ENCODE measurements around the gene FBXO33. TPM values are rescaled to one million over a fixed set of nuclear protein-coding genes. Genes with fewer than 3 reads are reported as not detected.

Gene FBXO33
- total and polyA plus RNA-seq, 8 donors: 3.4 to 30.1 (median 6.9) TPM

- peaks cover 0 to 3% (median 0%) of the 10 kb centered on the region in 4 donors for H3K9me3 ChIP-seq
- intact Hi-C loops (cut with DNase I; ENCODE audit: low total_unique reads): no loop called here
- TF ChIP-seq POLR2A (IDR thresholded peaks at IDR 0.05): no peak
- TF ChIP-seq EP300 (IDR thresholded peaks at IDR 0.05): no peak
- TF ChIP-seq, protein P1, sequence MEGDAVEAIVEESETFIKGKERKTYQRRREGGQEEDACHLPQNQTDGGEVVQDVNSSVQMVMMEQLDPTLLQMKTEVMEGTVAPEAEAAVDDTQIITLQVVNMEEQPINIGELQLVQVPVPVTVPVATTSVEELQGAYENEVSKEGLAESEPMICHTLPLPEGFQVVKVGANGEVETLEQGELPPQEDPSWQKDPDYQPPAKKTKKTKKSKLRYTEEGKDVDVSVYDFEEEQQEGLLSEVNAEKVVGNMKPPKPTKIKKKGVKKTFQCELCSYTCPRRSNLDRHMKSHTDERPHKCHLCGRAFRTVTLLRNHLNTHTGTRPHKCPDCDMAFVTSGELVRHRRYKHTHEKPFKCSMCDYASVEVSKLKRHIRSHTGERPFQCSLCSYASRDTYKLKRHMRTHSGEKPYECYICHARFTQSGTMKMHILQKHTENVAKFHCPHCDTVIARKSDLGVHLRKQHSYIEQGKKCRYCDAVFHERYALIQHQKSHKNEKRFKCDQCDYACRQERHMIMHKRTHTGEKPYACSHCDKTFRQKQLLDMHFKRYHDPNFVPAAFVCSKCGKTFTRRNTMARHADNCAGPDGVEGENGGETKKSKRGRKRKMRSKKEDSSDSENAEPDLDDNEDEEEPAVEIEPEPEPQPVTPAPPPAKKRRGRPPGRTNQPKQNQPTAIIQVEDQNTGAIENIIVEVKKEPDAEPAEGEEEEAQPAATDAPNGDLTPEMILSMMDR (IDR thresholded peaks at IDR 0.05): no peak
- no peak for TF ChIP-seq POLR2AphosphoS5 (IDR thresholded peaks at IDR 0.05)
- no peak for DNase-seq
- H3K36me3 ChIP-seq: peaks cover 0 to 4% (median 0%) of the 10 kb centered on the region in 4 donors
- peaks cover 0 to 50% (median 22%) of the 10 kb centered on the region in 4 donors for H3K4me1 ChIP-seq
- H3K27ac ChIP-seq: no peak overlapping the region
- no peak overlapping the region for H3K4me3 ChIP-seq
- H3K27me3 ChIP-seq: no peaks in the 10 kb centered on the region
Measured at GRCh38 chr14:39422243-39422642, 10.0 kb downstream of the FBXO33 start.

DNA sequence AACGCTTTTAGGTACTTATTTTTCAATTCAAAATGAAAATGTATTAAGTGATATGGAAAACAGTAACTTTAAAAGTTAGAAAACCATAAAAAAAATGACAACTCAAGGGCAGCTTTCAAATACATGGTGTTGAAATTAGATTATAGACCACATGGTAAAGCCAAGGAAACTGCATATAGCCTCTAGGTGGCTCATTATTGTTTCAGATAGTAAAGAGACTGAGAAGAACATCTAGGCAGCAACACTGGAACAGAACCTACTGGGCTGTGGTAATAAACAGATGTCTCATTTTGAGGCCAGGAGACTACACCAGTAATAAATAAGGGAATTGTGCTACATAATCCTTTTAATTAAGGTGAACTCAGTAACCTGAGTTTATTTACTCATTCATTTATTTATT, 13.0 kb downstream of the FBXO33 start:
- intact Hi-C loops (cut with DNase I; ENCODE audit: low total_unique reads): no loop called here
- DNase-seq: no peak
- H3K36me3 ChIP-seq: peaks cover 0 to 10% (median 5%) of the 10 kb centered on the region in 4 donors
- no peak overlapping the region for H3K4me3 ChIP-seq
- H3K4me1 ChIP-seq: peaks cover 0 to 29% (median 12%) of the 10 kb centered on the region in 4 donors
- peaks cover 0 to 28% (median 13%) of the 10 kb centered on the region in 4 donors for H3K9me3 ChIP-seq
- no peak for TF ChIP-seq POLR2AphosphoS5 (IDR thresholded peaks at IDR 0.05)
- no peak for TF ChIP-seq POLR2A (IDR thresholded peaks at IDR 0.05)
- TF ChIP-seq, protein P1 (IDR thresholded peaks at IDR 0.05): no peak
- whole genome bisulfite sequencing, 5 donors: 92 to 100% (median 98%) methylated on average over 1 of the region's 1 CpG
- H3K27ac ChIP-seq: no peak overlapping the region
- no peaks in the 10 kb centered on the region for H3K27me3 ChIP-seq

- WGBS, 5 donors: 96 to 100% (median 99%) methylated on average over 2 of the region's 2 CpGs
- no peaks in the 10 kb centered on the region for H3K27me3 ChIP-seq
- peaks cover 0 to 10% (median 5%) of the 10 kb centered on the region in 4 donors for H3K36me3 ChIP-seq
- intact Hi-C loops (cut with DNase I; ENCODE audit: low total_unique reads): no loop called here
- peaks cover 0 to 28% (median 13%) of the 10 kb centered on the region in 4 donors for H3K9me3 ChIP-seq
- no peak for DNase-seq
- TF ChIP-seq, protein P1 (IDR thresholded peaks at IDR 0.05): no peak
- no peak for TF ChIP-seq EP300 (IDR thresholded peaks at IDR 0.05)
- TF ChIP-seq POLR2AphosphoS5 (IDR thresholded peaks at IDR 0.05): no peak
- no peak for TF ChIP-seq POLR2A (IDR thresholded peaks at IDR 0.05)
- no peak overlapping the region for H3K27ac ChIP-seq
- H3K4me3 ChIP-seq: no peak overlapping the region
- H3K4me1 ChIP-seq: peaks cover 0 to 9% (median 2%) of the 10 kb centered on the region in 4 donors
Measured at GRCh38 chr14:39417014-39417413, 15.2 kb downstream of the FBXO33 start.

- peaks cover 0 to 4% (median 0%) of the 10 kb centered on the region in 4 donors for H3K4me1 ChIP-seq
- H3K27me3 ChIP-seq: no peaks in the 10 kb centered on the region
- peaks cover 0 to 10% (median 5%) of the 10 kb centered on the region in 4 donors for H3K36me3 ChIP-seq
- intact Hi-C loops (cut with DNase I; ENCODE audit: low total_unique reads): no loop called here
- peaks cover 0 to 28% (median 13%) of the 10 kb centered on the region in 4 donors for H3K9me3 ChIP-seq
- H3K27ac ChIP-seq: no peak overlapping the region
- WGBS, 5 donors: 96 to 100% (median 100%) methylated on average over 1 of the region's 1 CpG
- DNase-seq: no peak
- H3K4me3 ChIP-seq: no peak overlapping the region
- TF ChIP-seq POLR2AphosphoS5 (IDR thresholded peaks at IDR 0.05) (no peak), POLR2A (IDR thresholded peaks at IDR 0.05) (no peak), EP300 (IDR thresholded peaks at IDR 0.05) (no peak)
- TF ChIP-seq, protein P1 (IDR thresholded peaks at IDR 0.05): no peak
Measured at GRCh38 chr14:39416072-39416471, 16.2 kb downstream of the FBXO33 start.
